GM12875 (cell line): ENCODE data around the gene RNF141.
A peak's percentile ranks its signal among the peaks of the same experiment; 100 is the strongest.

Source experiments
- H3K4me3 ChIP-seq: one replicate; pipeline ENCODE4 v1.5.1; 2011; ENCODE audit warnings: low read depth, low read length, control low read depth
- CTCF ChIP-seq: IDR thresholded peaks from 2 replicates; pipeline ENCODE4 v1.5.1; 2011; ENCODE audit warnings: low read depth, mild to moderate bottlenecking, control low read depth, inconsistent platforms, low read length, moderate library complexity, borderline replicate concordance; ENCODE audit not compliant: insufficient read depth

The RNF141 gene

GRCh38 chr11:10540915-10541560 is at the start of gene RNF141:
Gene RNF141, minus strand, starts transcription at chr11:10541187. Its CDS starts 7,029 bp downstream, at chr11:10534158.
- H3K4me3 ChIP-seq, result peak within 1 kb of the TSS; percentile 92
- TF ChIP-seq CTCF, result peak; percentile 92

GRCh38 chr11:10590218-10590915 is 49.4 kb upstream of the RNF141 start:
- no peak overlapping the region for H3K4me3 ChIP-seq
- TF ChIP-seq CTCF, result no peak

GRCh38 chr11:10588904-10589303 is 47.9 kb upstream of the RNF141 start:
- TF ChIP-seq CTCF, result no peak
- H3K4me3 ChIP-seq, result no peak overlapping the region

- no peak overlapping the region for H3K4me3 ChIP-seq
- TF ChIP-seq CTCF, result no peak
These were observed 47.0 kb upstream of the RNF141 start for GRCh38 chr11:10587995-10588394.

GRCh38 chr11:10587388-10587787 is 46.4 kb upstream of the RNF141 start:
- TF ChIP-seq CTCF, result no peak
- no peak overlapping the region for H3K4me3 ChIP-seq

- H3K4me3 ChIP-seq, result no peak overlapping the region
- no peak for TF ChIP-seq CTCF
These were observed 43.1 kb upstream of the RNF141 start for GRCh38 chr11:10584071-10584501.

- TF ChIP-seq CTCF, result no peak
- H3K4me3 ChIP-seq, result no peak overlapping the region
These were observed 40.6 kb upstream of the RNF141 start for GRCh38 chr11:10581481-10582019.
